SK-N-DZ (cell line): ENCODE results near the gene METTL27.
"Not testable (repeated sequence)": the region's sequence is repeated elsewhere in the genome, so short reads cannot be mapped to it uniquely, and the experiment has no call there.

ENCODE experiments used
- DNase-seq: peaks from one replicate; pipeline ENCODE4 v3.0.0-alpha.2; 2015; ENCODE audit warnings: low spot score

The METTL27 gene

DNA sequence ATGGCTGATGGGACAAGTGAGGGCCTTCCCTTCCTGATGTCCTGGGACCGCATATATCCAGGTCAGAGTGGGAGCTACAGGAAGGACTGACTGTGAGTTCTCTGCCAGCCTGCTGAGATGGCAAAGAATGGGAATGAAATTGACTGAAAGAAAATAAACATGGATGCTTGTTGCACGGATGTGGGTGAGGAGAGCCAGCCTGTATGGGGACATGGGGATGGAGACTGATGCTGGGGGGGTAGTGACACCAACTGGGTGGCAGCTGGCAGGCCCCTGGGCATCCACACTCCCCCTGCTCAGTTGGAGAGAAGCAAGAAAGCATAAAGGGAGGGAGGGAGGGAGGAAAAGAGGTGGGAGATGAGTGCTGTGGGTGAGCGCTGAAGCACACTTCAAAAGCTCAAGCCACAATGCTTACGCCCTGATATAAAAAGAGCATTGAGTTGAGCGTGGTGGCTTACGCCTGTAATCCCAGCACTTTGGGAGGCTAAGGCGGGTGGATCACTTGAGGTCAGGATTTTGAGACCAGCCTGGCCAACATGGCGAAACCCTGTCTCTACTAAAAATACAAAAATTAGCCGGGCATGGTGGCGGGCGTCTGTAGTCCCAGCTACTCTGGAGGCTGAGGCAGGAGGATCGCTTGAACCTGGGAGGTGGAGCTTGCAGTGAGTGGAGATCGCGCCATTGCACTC lies 20.6 kb downstream of the METTL27 start:
- DNase-seq, result not testable (repeated sequence)

DNA sequence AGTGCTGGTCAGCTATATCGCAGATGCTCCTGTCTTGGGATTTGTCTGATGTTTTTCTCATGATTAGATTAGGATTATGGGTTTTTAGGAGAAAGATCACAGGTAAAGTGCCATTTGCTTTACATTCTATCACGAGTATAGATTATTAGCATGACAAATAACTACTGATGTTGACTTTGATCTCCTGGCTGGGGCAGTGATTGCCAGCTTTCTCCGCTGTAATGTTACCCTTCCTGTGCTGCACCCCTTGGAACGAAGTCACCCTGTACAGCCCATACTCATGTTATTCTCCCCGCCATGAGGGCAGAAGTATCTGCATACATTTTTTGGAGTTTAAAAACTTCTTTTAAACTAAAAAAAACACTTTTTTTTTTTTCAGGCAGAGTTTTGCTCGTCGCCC lies 22.3 kb downstream of the METTL27 start:
- no peak for DNase-seq

DNA sequence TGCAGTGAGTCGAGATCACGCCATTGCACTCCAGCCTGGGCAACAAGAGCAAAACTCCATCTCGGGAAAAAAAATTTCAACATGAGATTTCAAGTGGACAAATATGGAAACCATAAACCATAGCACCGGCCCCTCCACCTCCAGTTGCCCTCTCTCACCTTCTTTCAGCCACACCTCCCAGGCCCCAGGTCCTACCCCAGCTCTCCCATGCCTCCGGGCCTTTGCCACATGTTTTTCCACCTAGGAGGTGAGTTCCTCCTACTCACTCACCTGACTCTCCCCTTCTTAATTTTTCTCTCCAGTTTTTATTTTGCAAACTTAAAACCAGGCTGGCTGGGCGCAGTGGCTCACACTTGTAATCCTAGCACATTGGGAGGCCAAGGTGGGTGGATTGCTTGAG lies 25.2 kb downstream of the METTL27 start:
- DNase-seq, result no peak

DNA sequence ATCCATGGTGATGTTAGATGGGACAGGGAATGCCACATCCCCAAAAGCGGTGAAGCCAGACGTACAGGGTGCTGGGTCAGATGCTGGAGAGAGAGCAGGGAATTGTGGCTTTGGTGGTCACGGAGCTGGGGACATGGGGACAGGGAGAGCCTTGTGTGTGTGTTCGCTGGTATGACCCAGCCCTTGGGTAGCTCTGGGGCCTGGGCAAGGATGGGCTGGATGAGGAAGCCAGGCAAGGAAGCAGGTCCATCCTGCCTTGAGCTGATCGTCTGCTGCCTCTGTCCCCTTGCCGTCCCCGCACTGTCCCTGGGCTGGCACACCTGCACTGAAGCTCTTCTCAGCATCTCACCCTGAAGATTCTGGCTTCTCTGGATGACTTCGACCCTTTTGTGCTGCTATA lies 26.9 kb downstream of the METTL27 start:
- DNase-seq, result no peak

DNA sequence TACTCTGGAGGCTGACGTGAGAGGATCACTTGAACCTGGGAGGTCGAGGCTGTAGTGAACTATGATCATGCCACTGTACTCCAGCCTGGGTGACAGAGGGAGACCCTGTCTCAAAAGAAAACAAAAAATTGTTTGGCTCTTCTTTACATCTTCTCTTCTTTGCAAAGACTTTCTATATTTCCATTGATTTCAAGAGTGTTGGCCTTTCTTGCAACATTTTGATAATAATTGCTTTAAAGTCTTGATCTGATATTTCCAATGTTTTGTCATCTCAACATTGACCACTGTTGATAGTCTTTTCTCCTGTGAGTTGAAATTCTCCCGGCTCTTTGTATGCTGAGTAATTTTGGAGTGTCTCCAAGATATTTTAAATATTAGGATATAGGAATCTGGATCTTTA lies 29.3 kb downstream of the METTL27 start:
- DNase-seq, result no peak

DNA sequence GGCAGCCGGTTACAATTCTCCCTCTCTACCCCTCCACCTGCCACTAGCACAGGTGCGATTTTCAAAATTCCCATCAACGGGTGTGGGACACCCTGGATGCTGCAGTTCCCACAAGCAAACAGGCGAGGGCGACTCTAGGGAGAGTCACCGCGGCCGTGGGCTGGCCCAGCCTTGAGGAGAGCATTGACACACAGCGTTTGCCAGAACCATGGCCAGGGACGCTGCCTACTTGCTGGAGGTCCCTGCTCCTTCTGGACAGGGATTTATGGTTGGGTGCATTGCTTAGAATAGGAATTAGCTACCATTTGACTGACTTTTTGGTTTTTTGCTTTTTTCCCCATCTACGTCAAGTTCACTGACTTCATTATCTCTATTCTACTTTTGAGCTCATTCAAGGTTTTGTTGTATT lies 30.6 kb downstream of the METTL27 start:
- DNase-seq, result no peak

DNA sequence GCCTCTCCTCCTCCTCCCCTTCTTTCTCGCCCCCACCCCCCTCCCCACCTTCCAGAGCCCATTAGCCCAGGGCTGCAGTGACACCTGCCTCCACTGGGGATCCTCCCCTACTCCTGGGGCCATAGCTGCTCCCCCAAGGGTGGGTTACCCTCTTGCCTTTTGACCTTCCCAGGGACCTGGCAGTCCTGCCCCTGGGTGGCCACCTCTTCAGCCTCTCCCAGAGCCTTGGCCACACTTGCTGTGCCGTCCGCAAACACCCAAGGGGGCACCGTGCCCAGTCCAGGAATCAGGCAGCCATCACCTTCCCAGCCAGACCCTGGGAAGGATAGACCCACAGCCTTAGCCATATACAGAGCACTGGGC lies 31.3 kb downstream of the METTL27 start:
- DNase-seq, result no peak

DNA sequence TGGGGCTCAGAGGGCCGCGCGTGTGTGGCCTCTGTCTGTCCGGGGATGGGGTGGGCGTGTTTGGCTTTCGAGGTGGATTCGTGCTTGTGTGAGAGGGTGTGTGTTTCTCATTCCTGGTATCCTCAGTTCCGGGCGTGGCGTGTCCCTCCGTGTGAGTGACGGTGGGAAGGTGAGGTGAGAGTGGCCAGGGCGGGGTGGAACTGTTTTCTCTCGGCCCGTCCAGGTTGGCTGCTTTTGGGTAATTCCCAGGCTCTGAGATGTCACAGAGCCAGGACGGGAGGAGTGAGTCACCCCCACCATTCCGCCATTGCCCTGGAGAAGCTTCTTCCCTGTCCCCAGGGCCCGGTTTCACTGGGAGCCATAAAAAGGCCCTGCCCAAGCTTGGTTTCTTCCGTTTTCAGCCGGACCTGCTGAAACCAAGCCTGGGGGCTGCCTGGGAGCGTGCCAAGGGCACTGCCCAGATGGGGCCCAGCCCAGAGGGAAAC lies 32.8 kb downstream of the METTL27 start:
- no peak for DNase-seq

DNA sequence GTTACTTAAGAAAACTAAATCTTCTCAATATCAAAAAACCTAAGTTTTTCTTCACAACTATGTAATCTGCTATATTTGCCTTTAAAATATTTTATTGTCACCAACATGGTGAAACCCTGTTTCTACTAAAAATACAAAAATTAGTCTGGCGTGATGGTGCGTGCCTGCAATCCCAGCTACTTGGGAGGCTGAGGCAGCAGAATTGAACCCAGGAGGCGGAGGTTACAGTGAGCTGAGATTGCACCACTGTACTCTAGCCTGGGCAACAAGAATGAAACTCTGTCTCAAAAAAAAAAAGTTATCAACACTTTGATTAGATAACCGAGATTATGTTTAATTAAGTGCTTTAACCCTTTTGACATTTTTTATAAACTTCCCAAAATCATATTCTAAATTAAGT lies 39.9 kb downstream of the METTL27 start:
- DNase-seq, result no peak

DNA sequence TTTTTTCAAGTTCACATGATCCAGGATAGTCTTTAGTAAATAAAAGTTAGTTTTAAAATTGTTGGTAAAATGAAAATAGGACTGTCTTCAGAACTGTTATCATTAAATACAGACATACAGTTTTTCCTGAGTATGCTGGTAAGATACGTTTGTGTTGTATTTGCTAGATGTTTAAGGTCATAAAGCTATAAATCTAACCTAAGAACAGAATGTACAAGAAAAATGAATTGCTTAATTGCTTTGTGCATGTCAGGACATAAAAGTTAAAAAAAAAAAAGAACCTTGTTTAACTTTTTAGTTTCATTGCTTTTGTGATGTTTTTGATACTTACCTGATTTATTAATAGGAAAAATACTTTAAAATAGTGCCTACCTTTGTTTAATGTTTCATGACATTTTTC lies 40.7 kb downstream of the METTL27 start:
- DNase-seq, result no peak

DNA sequence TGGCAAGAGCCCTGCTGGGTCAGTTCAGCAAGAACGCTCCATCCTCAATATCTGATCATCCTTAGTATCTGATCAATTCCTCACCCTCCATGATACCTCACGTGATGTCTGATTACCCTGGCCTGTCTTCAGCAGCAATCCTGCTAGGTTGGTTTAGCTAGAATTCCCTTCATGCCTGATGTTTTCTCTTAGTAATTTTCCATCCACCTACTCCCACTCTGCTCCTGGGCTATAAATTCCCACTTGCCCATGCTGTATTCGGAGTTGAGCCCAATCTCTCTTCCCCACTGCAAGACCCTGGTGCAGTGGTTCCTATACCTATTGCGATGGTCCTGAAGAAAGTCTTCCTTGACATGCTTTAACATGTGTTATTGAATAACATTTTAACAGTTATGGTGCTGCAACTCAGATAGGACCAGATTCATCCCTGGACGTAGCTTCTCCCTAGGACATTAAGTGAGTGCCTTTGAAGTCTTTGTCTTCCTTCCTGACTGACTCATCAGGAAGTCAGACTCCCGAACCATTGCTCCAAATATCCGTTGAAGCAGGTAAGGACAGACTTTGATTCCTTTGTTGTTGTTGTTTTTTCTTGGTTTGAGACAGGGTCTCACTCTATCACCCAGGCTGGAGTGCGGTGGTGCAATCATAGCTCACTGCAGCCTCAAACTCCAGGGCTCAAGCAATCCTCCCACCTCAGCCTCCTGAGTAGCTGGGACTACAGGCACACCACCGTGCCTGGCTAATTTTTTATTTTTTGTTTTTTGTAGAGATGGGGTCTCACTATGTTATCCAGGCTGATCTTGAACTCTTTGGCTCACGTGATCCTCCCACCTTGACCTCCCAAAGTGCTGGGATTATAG lies 42.8 kb downstream of the METTL27 start:
- no peak for DNase-seq

DNA sequence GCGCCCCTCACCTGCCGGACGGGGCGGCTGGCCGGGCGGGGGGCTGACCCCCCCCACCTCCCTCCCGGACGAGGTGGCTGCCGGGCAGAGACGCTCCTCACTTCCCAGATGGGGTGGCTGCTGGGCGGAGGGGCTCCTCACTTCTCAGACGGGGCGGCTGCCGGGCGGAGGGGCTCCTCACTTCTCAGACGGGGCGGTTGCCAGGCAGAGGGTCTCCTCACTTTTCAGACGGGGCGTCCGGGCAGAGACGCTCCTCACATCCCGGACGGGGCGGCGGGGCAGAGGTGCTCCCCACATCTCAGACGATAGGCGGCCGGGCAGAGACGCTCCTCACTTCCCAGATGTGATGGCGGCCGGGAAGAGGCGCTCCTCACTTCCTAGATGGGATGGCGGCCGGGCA lies 45.1 kb downstream of the METTL27 start:
- not testable (repeated sequence) for DNase-seq

DNA sequence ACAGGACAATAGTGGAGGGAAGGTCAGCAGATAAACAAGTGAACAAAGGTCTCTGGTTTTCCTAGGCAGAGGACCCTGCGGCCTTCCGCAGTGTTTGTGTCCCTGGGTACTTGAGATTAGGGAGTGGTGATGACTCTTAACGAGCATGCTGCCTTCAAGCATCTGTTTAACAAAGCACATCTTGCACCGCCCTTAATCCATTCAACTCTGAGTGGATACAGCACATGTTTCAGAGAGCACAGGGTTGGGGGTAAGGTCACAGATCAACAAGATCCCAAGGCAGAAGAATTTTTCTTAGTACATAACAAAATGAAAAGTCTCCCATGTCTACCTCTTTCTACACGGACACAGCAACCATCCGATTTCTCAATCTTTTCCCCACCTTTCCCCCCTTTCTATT lies 45.7 kb downstream of the METTL27 start:
- DNase-seq, result not testable (repeated sequence)

DNA sequence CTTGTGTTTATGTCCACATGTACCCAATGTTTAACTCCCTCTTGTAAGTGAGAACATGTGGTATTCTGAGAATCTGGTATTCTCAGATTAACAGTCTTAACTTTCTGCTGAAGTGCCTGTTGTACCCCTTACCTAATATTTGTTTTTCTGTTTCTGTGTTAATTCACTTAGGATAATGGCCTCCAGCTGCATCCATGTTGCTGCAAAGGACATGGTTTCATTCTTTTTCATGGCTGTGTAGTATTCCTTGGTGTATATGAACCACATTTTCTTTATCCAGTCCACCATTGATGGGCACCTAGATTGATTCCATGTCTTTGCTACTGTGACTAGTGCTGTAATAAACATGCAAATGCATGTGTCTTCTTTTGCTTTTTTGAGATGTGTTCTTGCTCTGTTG lies 47.1 kb downstream of the METTL27 start:
- DNase-seq, result not testable (repeated sequence)

DNA sequence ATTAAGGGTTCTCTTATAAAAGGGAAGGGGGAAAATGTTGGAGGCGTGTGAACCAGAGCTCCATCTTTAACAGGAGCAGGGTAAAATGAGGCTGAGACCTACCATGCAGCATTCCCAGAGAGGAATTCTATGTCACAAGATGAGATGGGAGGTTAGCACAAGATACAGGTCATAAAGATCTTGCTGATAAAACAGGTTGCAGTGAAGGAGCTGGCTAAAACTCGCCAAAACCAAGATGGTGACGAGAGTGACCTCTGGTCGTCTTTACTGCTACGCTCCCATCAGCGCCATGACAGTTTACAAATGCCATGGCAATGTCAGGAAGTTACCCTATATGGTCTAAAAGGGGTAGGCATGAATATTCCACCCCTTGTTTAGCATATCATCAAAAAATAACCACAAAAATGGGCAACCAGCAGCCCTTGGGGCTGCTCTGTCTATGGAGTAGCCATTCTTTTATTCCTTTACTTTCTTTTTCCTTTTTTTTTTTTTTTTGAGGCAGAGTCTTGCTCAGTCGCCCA lies 51.1 kb downstream of the METTL27 start:
- not testable (repeated sequence) for DNase-seq

DNA sequence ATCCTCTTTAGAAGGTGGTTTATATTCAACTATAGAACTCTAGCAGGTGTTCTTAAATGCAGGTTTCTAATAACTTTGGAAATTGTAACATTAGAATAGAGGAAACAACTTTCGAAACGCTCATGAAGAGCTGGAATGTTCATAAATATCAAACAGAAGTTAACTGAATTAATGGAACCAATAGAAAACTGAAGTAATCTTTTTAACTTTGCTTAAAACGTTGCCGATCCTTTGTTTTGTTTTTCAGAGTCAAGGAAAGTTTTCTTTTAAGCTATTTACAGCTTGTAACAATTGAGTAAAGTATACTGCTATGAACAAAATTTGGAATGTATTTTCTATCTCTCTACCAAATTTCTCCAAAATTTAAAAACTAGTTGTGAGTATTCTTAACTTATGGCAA lies 53.3 kb downstream of the METTL27 start:
- DNase-seq, result no peak

DNA sequence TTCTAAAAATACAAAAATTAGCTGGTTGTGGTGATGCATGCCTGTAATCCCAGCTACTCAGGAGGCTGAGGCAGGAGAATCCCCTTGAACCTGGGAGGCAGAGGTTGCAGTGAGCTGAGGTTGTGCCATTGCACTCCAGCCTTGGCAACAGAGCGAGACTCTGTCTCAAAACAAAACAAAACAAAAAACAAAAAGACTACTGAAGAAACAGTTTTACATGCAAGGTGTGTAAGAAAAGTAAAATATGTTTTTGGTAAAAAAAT lies 54.6 kb downstream of the METTL27 start:
- not testable (repeated sequence) for DNase-seq

DNA sequence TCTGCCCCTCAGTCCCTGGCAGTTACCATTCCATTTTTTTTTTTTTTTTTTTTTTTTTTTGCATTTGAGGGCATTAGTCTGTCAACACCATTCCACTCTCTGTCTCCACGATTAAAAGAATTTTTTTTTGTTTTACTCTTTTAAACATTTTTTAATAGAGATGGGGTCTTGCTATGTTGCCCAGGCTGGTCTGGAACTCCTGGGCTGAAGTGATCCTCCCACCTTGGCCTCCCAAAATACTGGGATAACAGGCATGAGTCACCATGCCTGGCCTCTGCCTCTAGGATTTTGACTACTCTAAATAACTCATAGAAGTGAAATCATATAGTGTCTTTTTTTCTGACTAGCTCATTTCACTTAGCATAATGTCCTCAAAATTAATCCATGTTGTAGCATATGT lies 55.7 kb downstream of the METTL27 start:
- DNase-seq, result no peak
